ENCODE results near the gene BUB3. TPM values are rescaled to one million over a fixed set of nuclear protein-coding genes. Genes with fewer than 3 reads are reported as not detected.

Gene BUB3
- total and polyA plus RNA-seq, 2 of the 4 experiments (the other 2 are of a cell fraction): 215 to 384 TPM

DNA sequence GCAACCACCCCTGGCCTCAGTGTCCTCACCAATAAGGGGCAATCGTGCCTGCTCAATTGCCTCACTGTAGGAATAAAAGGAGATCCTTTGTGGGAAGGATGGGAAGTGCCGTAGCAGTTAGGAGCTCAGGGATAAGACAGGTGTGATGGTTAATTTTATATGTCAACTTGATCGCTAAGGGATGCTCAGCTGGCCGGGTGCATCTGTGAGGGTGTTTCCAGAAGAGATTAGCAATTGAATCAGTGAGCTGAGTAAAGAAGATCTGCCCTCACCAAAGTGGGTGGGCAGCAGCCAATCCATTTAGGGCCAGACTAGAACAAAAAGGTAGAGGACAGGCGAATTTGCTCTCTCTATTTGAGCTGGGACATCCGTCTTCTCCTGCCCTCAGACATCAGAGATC lies 46.3 kb downstream of the BUB3 start:
- H3K9ac ChIP-seq (ENCODE audit: low read depth, low read length): no peak overlapping the region
- no peak overlapping the region for H4K5ac ChIP-seq (ENCODE audit: low read depth, low read length)
- no peak overlapping the region for H3K18ac ChIP-seq (ENCODE audit: low read depth, low read length)
- no peaks in the 10 kb centered on the region for H3K4me1 ChIP-seq (ENCODE audit: control insufficient read depth, insufficient read depth, low read length)
- dilution Hi-C loops (cut with HindIII; ENCODE audit: low sequenced_read_pairs, unreplicated experiment): no loop called here
- in situ Hi-C loops (cut with MboI; ENCODE audit: low sequenced_read_pairs): no loop called here
- H2BK15ac ChIP-seq (ENCODE audit: low read depth, low read length): no peak overlapping the region
- no peak overlapping the region for H3K14ac ChIP-seq (replicated peaks; ENCODE audit: low read depth, low read length)
- no peak overlapping the region for H3K27ac ChIP-seq (ENCODE audit: insufficient read depth, low read length)
- ChIA-PET POLR2A (ENCODE audit: unreplicated experiment) (no interaction called here), CTCF (no interaction called here)
- H2BK120ac ChIP-seq (ENCODE audit: low read depth, low read length): no peak overlapping the region
- no peak overlapping the region for H2AFZ ChIP-seq (replicated peaks; ENCODE audit: low read length, poor library complexity)
- H2AK5ac ChIP-seq (ENCODE audit: low read depth, low read length): no peak overlapping the region
- H4K20me1 ChIP-seq (ENCODE audit: insufficient read depth, low read length): no peaks in the 10 kb centered on the region
- 69% methylated on average over 5 of the region's 6 CpGs; no CpG with 5 or more reads in 1 of the 2 experiments for WGBS, 2 experiments (ENCODE audit: extremely low coverage in 2 of 2, insufficient read length in 1 of 2)
- no peaks in the 10 kb centered on the region for H3K36me3 ChIP-seq (ENCODE audit: control insufficient read depth, insufficient read depth, low read length)
- intact Hi-C loops (cut with micrococcal nuclease): no loop called here
- H3K4ac ChIP-seq (ENCODE audit: low read depth, low read length): no peak overlapping the region
- H3K9me3 ChIP-seq (ENCODE audit: control insufficient read depth, insufficient read depth, low read length): no peaks in the 10 kb centered on the region
- no peaks in the 10 kb centered on the region for H3K9me1 ChIP-seq (ENCODE audit: insufficient read depth, low read length)
- DNase-seq: no peak
- H2BK5ac ChIP-seq (ENCODE audit: low read depth, low read length, poor library complexity, severe bottlenecking): no peak overlapping the region
- H3K27me3 ChIP-seq (ENCODE audit: control insufficient read depth, insufficient read depth, low read length): no peaks in the 10 kb centered on the region
- no peak overlapping the region for H3K56ac ChIP-seq (ENCODE audit: extremely low read depth, insufficient read depth, low read length)
- no peak overlapping the region for H3K23ac ChIP-seq (ENCODE audit: low read depth, low read length)
- no peak for ATAC-seq (ENCODE audit: low read depth)
- TF ChIP-seq FOS (IDR thresholded peaks at IDR 0.05; ENCODE audit: low read depth, low read length) (no peak), RCOR1 (IDR thresholded peaks at IDR 0.05; ENCODE audit: insufficient replicate concordance, low read length) (no peak), MAFK (IDR thresholded peaks at IDR 0.05; ENCODE audit: low read depth, low read length) (no peak), CEBPB (IDR thresholded peaks at IDR 0.05; ENCODE audit: low read depth, low read length) (no peak), POLR2A (IDR thresholded peaks at IDR 0.05; ENCODE audit: low read depth, low read length) (no peak), BHLHE40 (IDR thresholded peaks at IDR 0.05; ENCODE audit: low read depth, low read length) (no peak), CTCF (conservative IDR thresholded peaks at IDR 0.05; ENCODE audit: low read depth, low read length) (no peak), MAZ (IDR thresholded peaks at IDR 0.05; ENCODE audit: borderline replicate concordance, low read depth, low read length) (no peak), USF2 (IDR thresholded peaks at IDR 0.05; ENCODE audit: low read depth, low read length) (no peak)
- no peak overlapping the region for H3K4me3 ChIP-seq (ENCODE audit: insufficient read depth, low read depth, low read length)
- no peaks in the 10 kb centered on the region for H3K79me1 ChIP-seq (ENCODE audit: low read depth in 1 of 2, low read length in 2 of 2)
- no peak overlapping the region for H2BK20ac ChIP-seq (ENCODE audit: low read depth, low read length)
- no peak overlapping the region for H4K8ac ChIP-seq (ENCODE audit: low read depth in 2 of 2, low read length in 2 of 2)
- BruUV-seq (replicated peaks): no TSS peak
- no peak overlapping the region for H2AK9ac ChIP-seq (replicated peaks; ENCODE audit: low read depth, low read length, poor library complexity)
- H4K91ac ChIP-seq (ENCODE audit: insufficient read depth, low read depth, low read length): no peak overlapping the region
- no peak overlapping the region for H3K4me2 ChIP-seq (ENCODE audit: low read depth, low read length)

Data from IMR-90 (cell line).